Activated CD8-positive, alpha-beta memory T cell treated with anti-CD3 and anti-CD28 coated beads for 48 hours (primary cell): ENCODE results near the gene C6orf141.
"Not testable (repeated sequence)": the region's sequence is repeated elsewhere in the genome, so short reads cannot be mapped to it uniquely, and the experiment has no call there.

Source experiments
- DNase-seq, 3 experiments: peaks; one replicate each; pipeline ENCODE4 v3.0.0-alpha.2; 2020; ENCODE audit warnings: low read depth in 2 of 3, low spot score in 2 of 3

The C6orf141 gene

DNA sequence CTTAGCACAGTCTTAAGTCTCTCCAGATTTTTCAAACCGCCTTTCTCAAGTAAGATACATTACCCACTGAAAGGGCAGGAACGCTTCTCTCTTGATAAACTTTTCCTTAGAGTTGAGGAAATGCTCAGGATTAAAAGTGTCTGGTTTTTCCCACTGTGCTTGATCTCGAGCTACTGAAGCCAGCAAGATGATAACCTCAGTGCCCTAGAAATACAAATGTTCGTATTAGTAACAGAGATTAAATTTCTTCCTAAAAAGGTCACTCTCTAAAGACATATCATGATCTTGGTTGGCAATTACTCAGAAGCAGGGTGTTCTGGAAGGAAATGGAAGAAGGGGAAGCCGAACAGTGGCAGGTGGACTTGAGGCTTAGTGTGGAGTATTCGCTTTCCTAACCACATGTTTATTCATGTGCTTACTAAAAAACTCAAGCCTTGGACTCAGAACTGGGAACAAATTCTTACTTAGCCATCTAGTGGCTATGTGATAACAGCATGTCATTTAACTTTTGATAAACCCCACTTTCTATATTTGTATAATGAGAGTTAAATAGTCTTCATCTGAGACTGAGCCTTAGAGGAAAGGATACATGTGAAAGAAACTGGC lies 20.1 kb downstream of the C6orf141 start:
- DNase-seq: no peak

DNA sequence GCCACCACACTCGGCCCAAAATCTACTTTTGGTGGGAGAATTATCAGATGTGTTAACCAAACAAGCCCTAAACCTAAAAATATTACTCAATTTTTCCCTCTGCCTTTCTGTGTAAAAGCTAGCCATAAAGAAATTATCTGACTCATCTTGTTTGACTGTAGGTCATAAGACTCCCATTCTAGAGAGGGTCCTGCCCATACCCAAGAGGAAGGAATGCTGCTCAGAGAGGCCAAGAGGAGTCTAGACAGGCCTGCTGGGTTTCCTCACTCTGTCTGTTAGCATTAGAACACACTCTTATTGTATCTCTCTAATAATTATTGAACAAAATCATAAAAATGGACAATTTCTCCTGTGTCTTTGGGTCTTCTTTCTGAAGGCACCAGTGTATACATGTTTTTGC lies 26.1 kb downstream of the C6orf141 start:
- no peak for DNase-seq

DNA sequence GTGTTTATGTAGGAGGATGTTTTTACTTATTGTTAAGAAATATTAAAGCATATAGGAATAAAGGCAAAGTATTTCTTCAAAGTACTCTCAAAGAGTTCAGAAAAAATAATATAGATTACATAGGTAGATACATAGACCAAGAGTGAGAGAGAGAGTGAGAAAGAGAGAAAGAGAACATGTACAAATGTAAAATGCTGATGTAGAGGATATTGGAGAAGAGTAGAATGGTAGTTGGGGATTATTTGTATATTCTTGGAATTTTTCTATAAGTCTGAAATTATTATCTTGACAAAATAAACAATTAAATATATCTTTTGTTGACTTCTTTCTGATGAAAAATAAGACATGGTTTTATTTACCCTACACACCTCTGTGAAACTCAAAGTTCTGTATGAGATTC lies 29.2 kb downstream of the C6orf141 start:
- no peak for DNase-seq

DNA sequence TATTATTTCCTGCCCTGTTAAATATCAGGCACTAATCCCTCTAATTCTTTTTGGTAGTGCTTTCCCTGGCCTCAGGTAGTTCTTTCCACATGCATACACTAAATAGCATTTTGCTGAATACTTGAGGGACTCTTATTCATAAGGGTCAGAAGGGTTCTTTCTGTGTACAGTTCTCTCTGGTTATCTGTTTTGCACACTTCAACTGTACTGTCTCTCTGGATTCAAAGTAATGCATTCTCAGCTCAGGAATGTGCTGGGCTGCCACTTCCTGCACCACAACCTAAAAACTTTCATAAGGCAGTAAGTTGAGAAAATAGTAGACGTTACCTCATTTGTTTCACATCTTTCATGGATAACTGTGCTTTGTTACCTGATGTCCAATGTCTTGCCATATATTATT lies 32.1 kb downstream of the C6orf141 start:
- no peak for DNase-seq

- DNase-seq: not testable (repeated sequence)
Observed at GRCh38 chr6:49587262-49587661, 36.8 kb downstream of the C6orf141 start.
